ENCODE results near the gene DIPK1A. TPM values are rescaled to one million over a fixed set of nuclear protein-coding genes. Genes with fewer than 3 reads are reported as not detected.

DIPK1A gene
- total RNA-seq, 1 donor = 29.0 TPM

DNA sequence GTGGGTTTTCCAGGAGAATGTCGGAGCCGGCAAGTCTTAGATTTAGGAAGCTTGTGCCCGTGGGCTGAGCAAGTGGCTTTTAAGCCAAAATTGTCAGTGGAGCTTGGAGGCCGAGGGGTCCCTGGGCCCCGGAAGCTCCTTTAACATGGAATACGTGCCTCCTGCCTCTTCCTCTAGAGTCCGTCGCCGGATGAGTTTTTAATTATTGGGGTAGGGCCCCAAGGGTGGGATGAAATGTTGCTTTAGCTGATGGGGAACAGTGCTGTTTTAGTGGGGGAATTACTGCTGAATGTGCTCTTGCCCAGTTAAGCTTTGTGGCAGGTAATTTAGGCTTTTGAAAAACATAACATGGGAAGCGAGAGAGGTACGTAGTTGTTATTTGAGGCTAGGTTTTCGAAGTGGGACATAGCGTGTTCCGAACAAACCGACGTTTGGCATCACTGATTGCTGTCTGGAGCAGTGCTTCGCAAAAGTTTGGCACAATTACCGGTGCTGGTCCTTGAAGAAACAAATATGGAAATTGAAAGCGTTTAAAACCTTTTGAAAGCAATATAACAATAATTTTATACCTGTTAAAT, 128.6 kb downstream of the DIPK1A start:
- H3K36me3 ChIP-seq (ENCODE audit: insufficient read depth, low read length) = peaks cover 45% of the 10 kb centered on the region

DNA sequence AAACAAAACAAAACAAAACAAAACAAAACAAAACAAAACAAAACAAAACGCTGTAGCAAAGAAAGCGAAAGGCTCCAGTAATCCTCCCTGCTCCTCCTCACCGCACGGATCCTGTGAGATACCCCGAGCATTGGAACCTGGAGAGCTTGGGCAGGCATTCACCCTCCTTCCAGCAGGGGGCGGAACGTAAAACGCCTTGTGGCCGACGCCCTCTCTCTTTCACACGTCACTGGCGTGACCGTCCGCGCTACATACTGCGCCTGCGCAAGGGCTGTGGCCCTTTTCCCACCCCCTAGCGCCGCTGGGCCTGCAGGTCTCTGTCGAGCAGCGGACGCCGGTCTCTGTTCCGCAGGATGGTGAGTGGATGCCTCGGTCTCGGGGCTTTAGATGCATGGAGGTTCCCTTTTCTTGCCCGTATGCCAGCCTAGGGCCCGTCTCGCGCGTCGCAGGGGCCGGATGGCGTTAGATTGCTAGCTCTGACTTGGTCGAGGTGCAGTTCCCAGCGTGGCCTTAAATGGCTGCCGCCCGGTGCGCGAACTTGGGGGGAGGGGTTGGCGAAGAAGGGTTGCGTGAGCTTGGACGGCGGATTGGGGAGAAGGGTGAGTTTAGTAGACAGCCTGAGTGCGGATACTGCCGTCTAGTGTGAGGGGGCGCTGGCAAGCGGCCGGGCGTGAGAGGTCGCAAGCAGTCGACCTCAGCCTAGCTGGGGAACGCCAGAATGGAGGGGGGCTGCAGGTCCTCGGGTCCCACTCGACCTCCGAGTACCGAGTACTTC, 129.3 kb downstream of the DIPK1A start, which contains the start of gene RPL5:
RPL5 (plus strand) TSS at position 279 of the 775 bp plus-strand sequence; CDS start at position 354, 75 bp downstream.
- peak within 1 kb of the TSS; percentile 94 for H3K27ac ChIP-seq (ENCODE audit: low read depth, low read length)

More for the DNA sequence above, 128.6 kb downstream of the DIPK1A start:
- TF ChIP-seq, protein P1, sequence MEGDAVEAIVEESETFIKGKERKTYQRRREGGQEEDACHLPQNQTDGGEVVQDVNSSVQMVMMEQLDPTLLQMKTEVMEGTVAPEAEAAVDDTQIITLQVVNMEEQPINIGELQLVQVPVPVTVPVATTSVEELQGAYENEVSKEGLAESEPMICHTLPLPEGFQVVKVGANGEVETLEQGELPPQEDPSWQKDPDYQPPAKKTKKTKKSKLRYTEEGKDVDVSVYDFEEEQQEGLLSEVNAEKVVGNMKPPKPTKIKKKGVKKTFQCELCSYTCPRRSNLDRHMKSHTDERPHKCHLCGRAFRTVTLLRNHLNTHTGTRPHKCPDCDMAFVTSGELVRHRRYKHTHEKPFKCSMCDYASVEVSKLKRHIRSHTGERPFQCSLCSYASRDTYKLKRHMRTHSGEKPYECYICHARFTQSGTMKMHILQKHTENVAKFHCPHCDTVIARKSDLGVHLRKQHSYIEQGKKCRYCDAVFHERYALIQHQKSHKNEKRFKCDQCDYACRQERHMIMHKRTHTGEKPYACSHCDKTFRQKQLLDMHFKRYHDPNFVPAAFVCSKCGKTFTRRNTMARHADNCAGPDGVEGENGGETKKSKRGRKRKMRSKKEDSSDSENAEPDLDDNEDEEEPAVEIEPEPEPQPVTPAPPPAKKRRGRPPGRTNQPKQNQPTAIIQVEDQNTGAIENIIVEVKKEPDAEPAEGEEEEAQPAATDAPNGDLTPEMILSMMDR (IDR thresholded peaks at IDR 0.05; ENCODE audit: extremely low read depth, low read depth, low read length) = no peak
- Histone ChIP-seq H3K4me3 (ENCODE audit: insufficient read depth, low read length) (peak overlapping the region; percentile 93), H3K79me2 (ENCODE audit: insufficient read depth, low read length) (peaks cover 58% of the 10 kb centered on the region), H3K27ac (ENCODE audit: low read depth, low read length) (peak overlapping the region; percentile 94), H3K9me3 (ENCODE audit: low read depth, low read length) (no peaks in the 10 kb centered on the region), H2AFZ (ENCODE audit: low read length) (peak overlapping the region; percentile 84), H4K20me1 (ENCODE audit: insufficient read depth, low read length) (peaks cover 57% of the 10 kb centered on the region), H3K4me2 (ENCODE audit: insufficient read depth, low read length) (peak overlapping the region; percentile 82), H3K4me1 (ENCODE audit: insufficient read depth, low read length) (peaks cover 42% of the 10 kb centered on the region), H3K27me3 (ENCODE audit: insufficient read depth, low read length) (no peaks in the 10 kb centered on the region)
- no peak for DNase-seq (ENCODE audit: insufficient read length, low spot score, missing footprints)

DNA sequence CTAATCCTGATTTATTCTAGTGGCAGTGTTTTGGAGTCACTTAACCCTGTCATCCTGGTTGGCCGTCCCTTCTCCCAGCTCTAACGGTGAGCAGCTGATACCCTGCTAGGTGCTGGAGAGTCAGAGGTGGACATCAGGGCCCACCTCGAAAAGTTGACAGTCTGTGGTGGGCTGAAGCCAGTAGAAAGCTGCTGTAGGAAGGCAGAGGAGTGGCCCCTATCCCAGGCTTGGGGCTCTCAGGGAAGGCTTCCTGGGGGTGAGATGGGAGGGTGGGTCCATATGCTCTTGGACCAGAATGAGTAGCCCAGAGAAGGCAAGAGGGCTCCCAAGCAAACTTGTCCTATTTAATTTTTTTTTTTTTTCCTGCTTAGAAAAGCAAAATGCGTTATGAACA, 129.9 kb downstream of the DIPK1A start:
- Histone ChIP-seq H3K4me3 (ENCODE audit: insufficient read depth, low read length) (peak overlapping the region; percentile 93), H4K20me1 (ENCODE audit: insufficient read depth, low read length) (peaks cover 44% of the 10 kb centered on the region), H3K9me3 (ENCODE audit: low read depth, low read length) (no peaks in the 10 kb centered on the region), H3K4me2 (ENCODE audit: insufficient read depth, low read length) (peak overlapping the region; percentile 64), H2AFZ (ENCODE audit: low read length) (peak overlapping the region; percentile 92), H3K36me3 (ENCODE audit: insufficient read depth, low read length) (peaks cover 33% of the 10 kb centered on the region), H3K4me1 (ENCODE audit: insufficient read depth, low read length) (peaks cover 36% of the 10 kb centered on the region), H3K79me2 (ENCODE audit: insufficient read depth, low read length) (peaks cover 45% of the 10 kb centered on the region), H3K27ac (ENCODE audit: low read depth, low read length) (no peak overlapping the region), H3K27me3 (ENCODE audit: insufficient read depth, low read length) (no peaks in the 10 kb centered on the region)
- TF ChIP-seq, protein P1 (IDR thresholded peaks at IDR 0.05; ENCODE audit: extremely low read depth, low read depth, low read length) = no peak
- DNase-seq (ENCODE audit: insufficient read length, low spot score, missing footprints) = no peak

More for the DNA sequence above, 129.3 kb downstream of the DIPK1A start, which contains the start of gene RPL5:
- DNase-seq (ENCODE audit: insufficient read length, low spot score, missing footprints) = peak; percentile 97
- Histone ChIP-seq H3K79me2 (ENCODE audit: insufficient read depth, low read length) (peaks cover 51% of the 10 kb centered on the region), H3K9me3 (ENCODE audit: low read depth, low read length) (no peaks in the 10 kb centered on the region), H3K36me3 (ENCODE audit: insufficient read depth, low read length) (peaks cover 39% of the 10 kb centered on the region), H2AFZ (ENCODE audit: low read length) (peak within 1 kb of the TSS; percentile 92), H3K4me2 (ENCODE audit: insufficient read depth, low read length) (peak within 1 kb of the TSS; percentile 82), H3K27me3 (ENCODE audit: insufficient read depth, low read length) (no peaks in the 10 kb centered on the region), H3K4me1 (ENCODE audit: insufficient read depth, low read length) (peaks cover 41% of the 10 kb centered on the region), H3K4me3 (ENCODE audit: insufficient read depth, low read length) (peak within 1 kb of the TSS; percentile 93), H4K20me1 (ENCODE audit: insufficient read depth, low read length) (peaks cover 50% of the 10 kb centered on the region)
- TF ChIP-seq, protein P1 (IDR thresholded peaks at IDR 0.05; ENCODE audit: extremely low read depth, low read depth, low read length) = peak; percentile 98

DNA sequence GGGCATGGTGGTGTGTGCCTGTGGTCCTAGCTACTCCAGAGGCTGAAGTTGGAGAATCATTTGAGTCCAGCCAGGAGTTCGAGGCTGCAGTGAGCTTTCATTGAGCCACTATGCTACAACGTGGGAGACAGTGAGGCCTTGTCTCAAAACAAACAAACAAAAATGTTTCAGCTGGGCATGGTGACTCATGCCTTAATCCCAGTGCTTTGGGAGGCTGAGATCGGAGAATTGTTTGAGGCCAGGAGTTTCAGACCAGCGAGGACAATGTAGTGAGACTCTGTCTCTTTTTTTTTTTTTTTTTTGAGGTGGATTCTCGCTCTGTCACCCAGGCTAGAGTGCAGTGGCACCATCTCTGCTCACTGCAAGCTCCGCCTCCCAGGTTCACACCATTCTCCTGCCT, 134.5 kb downstream of the DIPK1A start:
- peaks cover 3% of the 10 kb centered on the region for H3K4me1 ChIP-seq (ENCODE audit: insufficient read depth, low read length)
- peak overlapping the region; percentile 43 for H2AFZ ChIP-seq (ENCODE audit: low read length)
- H3K36me3 ChIP-seq (ENCODE audit: insufficient read depth, low read length) = no peaks in the 10 kb centered on the region
- no peak overlapping the region for H3K27ac ChIP-seq (ENCODE audit: low read depth, low read length)
- TF ChIP-seq, protein P1 (IDR thresholded peaks at IDR 0.05; ENCODE audit: extremely low read depth, low read depth, low read length) = no peak
- H3K4me3 ChIP-seq (ENCODE audit: insufficient read depth, low read length) = no peak overlapping the region
- H3K79me2 ChIP-seq (ENCODE audit: insufficient read depth, low read length) = no peaks in the 10 kb centered on the region
- no peaks in the 10 kb centered on the region for H3K9me3 ChIP-seq (ENCODE audit: low read depth, low read length)
- no peak overlapping the region for H3K4me2 ChIP-seq (ENCODE audit: insufficient read depth, low read length)
- no peaks in the 10 kb centered on the region for H4K20me1 ChIP-seq (ENCODE audit: insufficient read depth, low read length)
- no peak for DNase-seq (ENCODE audit: insufficient read length, low spot score, missing footprints)
- H3K27me3 ChIP-seq (ENCODE audit: insufficient read depth, low read length) = no peaks in the 10 kb centered on the region
